ENCODE results near the gene CFL1.
A peak's percentile ranks its signal among the peaks of the same experiment; 100 is the strongest.

Gene CFL1

GRCh38 chr11:65829459-65829858 is 28.5 kb downstream of the CFL1 start:
- no peak for DNase-seq

- no peak for DNase-seq
Observed at GRCh38 chr11:65826984-65827735, 30.8 kb downstream of the CFL1 start.

- DNase-seq = no peak
Observed at GRCh38 chr11:65822776-65823528, 35.0 kb downstream of the CFL1 start.

GRCh38 chr11:65821107-65821506 is 36.9 kb downstream of the CFL1 start:
- DNase-seq = peak; percentile 17 to 51

DNA sequence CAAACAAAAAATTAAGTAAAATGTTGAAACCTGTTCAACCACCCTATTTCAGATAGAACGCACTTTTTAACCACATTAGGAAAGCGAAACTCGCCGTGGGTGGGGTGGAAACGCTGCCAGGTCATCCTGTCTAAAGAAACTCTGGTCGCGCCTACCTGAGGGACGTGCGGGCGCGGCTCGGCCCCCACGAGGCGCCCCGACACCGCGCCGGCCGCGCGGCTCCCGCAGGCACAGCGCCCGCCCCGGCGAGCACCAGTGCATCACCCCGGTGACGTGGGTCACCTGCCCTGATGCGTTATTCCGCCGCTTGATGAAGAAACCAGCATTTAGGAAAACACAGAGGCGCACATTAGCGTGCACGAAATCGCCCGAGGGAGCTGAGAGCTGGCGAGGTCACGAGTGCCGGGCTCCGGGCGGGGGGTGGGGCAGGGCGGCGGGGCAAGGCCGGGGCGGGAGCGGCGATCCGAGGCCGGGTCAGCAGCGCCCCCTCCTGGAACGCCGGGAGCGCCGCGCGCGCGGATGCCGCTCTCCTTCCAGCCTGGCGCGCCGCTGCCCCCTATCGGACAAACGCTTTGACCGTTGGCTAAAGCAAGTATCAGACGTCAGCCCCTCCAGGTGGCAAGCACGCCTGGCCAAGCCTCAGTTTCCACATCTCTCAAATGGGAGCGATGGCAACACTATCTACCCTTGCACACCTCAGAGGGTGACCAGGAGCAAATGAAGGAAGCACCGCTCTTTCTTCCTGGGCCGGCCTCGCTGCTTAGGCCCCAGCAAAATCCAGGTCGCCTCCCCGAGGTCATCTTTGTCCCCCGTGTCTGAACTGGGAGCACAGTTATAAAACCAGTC is 39.9 kb downstream of the CFL1 start:
- peak; percentile 89 to 98 for DNase-seq

- DNase-seq = no peak
Observed at GRCh38 chr11:65817312-65817834, 40.6 kb downstream of the CFL1 start.

DNA sequence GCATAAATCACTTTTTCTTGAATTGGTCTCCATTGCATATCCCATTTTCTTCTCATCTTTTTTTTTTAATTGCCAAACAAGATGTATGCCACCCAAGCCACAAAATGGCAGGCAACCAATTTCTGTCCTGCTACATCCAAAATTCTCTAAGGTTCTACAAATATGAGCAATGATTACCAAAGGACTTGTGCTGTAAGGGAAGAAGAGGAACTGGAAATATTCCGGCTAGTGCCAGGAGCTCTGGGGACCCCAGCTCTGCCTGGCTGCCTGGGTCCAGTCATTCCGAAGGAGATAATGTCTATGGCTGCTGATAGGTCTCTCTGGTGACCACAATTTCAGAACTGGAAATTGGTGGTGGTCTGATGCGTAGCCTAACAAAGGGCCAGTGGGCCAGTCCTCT is 41.3 kb downstream of the CFL1 start:
- DNase-seq = peak; percentile 54 to 72

DNA sequence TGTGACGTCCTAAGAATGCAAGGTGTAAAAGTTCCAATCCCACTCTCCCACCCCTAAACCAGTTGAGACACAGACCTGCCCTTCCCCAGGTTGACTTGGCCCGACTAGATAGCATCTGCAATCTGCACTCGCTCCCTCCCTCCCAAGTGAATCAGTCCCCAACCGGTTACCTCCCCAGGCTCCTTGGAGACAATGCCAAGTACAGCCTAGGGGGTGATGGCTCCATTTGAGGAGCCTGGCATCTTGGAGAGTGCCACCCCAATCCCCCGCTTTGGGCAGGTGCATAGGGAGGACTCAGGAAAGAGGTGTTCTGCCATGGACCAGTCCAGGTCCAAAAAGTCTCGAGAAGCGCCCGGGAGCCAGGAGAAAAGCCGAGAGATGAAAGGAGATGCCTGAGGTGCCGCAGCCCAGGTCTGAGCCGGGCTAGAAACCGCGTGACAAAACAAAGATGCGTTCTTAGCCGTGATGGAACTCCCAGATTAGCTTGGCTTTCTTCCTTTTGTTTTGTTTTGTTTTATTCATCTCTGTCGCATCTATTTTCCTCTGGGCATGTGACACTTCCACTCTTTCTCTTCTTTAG is 42.9 kb downstream of the CFL1 start:
- DNase-seq = no peak

GRCh38 chr11:65814131-65814985 is 43.6 kb downstream of the CFL1 start:
- peak; percentile 92 to 99 for DNase-seq

DNA sequence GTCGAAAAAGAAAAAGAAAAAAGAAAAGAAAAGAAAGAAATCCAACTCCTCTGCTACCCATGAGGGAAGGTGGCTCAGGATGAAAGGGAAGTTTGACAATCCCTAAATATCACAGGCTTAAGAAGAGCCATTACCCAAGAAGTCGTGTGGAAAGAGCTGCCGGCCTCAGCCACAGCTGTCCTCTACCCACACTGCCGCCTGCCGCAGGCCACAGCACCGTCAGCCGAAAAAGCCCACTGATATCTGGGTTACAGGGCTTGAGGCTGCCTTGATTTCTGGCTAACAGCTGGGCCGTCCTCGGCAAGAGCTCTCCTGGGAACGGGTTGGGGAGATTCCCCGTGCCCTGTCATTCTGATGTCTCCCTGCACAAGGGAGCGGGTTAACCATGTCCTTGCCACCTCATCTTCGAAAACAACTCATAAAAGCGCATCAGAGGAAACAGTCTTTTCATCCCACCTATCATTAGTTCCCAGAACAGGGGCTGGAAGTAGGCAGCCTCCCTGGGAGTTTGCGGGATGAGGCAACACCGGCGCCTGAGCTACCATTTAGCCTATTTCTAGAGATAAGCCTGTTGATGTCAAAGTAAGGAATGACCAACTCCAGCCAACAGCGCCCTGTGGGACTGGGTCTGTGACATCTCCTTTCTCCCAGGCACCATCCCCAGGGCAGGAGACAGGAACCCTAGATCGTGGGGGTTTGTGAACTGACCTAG is 46.1 kb downstream of the CFL1 start:
- peak; percentile 75 to 97 for DNase-seq

DNA sequence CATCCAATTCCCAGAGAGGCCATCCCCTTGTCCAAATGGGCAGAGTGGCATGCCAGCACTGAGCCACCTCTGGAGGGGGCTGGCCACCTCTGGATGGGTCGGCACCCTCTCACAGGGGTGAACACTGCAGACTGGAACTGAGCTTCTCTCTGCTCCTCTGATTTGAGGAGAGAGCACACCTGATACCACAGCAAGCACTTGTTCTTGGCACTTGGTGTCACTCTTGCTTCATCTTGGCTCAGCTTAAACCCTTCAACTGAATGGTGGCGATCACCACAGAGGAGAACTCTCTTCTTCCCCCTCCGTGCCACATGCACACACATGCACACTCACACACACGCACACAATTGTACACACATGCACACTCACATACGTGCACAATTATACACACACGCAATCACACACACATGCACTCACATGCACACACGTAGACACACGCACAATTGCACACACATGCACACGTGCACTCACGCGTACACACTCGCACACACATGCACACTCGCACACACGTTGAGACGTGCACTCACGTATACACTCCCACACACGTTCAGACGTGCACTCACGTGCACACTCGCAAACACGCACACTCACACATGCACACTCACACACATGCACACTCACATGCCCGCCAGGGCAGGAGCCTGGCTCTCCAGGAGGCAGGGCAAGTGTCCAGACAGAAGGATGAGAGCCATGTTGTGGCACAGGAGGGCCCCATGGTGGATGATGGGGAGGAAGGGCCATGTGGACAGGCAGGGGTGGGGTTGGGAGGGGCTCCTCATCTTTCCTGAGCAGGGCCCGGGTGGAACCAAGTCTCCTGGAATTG is 47.7 kb downstream of the CFL1 start:
- DNase-seq = no peak

DNA sequence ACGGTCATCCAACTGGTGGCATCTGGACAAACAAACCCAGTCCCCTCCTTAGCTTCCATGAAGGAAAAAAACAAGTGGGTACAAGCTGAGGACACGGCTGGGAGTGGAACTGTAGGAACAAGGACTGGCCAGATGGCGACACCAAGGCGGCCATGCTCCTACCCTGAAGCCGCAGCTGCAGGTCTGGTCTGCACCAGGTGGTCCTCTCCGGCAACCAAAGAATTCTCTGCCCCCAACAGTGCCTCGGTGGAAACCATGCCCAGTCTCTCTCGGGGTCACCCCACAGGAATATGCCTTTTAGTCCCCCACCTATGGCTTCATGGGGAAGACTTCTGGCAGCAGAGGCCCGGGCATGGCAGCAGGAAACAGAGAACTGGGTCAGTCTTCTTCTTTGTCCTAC is 48.5 kb downstream of the CFL1 start:
- DNase-seq = no peak

DNA sequence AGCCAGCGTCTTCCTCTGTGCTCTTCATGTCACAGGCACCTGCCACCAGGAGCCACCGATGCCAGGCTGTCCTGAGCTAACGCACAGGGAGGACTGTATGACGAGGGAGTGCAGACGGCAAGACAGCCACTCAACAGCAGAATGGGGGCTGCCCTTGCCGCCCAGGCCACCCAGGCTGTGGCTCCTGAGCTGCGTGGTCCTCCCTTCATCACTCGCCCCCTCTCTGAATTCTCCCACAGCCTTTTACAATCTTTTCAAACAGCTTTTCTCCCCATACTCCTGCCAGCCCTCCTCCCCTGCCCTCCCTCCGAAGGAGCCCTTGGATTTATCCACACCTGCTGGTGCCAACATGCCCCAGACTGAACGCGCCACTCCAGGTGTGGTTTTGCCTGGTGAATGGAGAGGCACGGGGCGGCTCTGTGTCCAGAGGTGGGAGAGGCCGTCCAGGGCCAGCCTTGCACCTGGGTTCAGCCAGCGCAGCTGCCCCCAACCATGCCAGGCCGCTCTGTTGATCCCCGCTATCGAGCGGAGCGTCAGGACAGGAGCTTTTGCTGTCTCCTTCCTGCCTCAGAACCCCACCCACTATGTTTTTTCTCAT is 49.1 kb downstream of the CFL1 start:
- no peak for DNase-seq

GRCh38 chr11:65806979-65807378 is 51.0 kb downstream of the CFL1 start:
- no peak for DNase-seq

All from inflammatory macrophage treated with lipopolysaccharide for 1 hour (primary cell).